GM21423 (cell line): ENCODE measurements around the gene PNPLA2.

ENCODE experiments used
- ATAC-seq: cut with Tn5 transposase; IDR thresholded peaks from one replicate; pipeline ENCODE4 v1.9.1; 2021; ENCODE audit warnings: mild to moderate bottlenecking, moderate library complexity; ENCODE audit not compliant: unreplicated experiment

PNPLA2 gene

GRCh38 chr11:870418-870817 is 51.7 kb downstream of the PNPLA2 start:
- no peak for ATAC-seq

DNA sequence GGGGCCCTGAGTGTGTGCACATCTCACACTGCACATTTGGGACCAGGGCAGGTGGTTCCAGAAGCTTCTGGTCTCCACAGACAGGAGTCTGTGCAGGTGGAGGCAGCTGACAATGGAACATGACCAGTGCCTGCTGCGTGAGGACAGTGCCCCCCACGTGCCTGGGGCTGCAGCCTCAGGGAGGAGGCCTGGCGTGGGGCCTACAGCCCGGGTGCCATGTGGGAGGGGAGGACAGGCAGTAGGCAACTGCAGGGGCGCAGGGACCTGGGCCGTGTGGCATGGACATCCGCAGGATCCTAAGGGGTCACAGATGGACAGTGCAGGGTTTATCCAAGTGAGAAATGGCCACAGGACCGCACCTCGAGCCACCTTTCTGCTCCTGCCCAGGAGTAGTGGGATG is 52.8 kb downstream of the PNPLA2 start:
- no peak for ATAC-seq

DNA sequence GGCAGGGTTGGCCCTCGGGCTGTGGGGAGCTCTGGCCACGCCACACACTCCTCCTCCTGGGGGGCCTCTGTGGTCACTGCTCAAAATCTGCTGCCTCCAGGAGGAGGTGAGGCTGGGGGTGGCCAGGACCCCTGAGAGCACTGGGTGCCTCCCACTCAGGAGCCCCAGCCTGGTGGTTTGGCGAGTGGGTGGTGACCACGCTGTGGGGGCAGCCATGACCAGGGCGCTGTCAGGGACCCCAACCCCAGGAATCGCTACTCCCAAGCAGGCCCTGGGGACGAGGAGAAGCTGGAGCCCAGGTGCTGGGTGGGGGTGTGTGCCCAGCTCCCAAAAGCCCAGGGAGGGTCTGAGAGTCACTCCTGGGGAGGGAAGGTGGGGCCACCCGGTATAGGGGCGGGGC is 54.1 kb downstream of the PNPLA2 start:
- no peak for ATAC-seq

- no peak for ATAC-seq
Observed at GRCh38 chr11:873706-874105, 55.0 kb downstream of the PNPLA2 start.
